ENCODE measurements around the gene SHKBP1.

- TF ChIP-seq, protein P1, sequence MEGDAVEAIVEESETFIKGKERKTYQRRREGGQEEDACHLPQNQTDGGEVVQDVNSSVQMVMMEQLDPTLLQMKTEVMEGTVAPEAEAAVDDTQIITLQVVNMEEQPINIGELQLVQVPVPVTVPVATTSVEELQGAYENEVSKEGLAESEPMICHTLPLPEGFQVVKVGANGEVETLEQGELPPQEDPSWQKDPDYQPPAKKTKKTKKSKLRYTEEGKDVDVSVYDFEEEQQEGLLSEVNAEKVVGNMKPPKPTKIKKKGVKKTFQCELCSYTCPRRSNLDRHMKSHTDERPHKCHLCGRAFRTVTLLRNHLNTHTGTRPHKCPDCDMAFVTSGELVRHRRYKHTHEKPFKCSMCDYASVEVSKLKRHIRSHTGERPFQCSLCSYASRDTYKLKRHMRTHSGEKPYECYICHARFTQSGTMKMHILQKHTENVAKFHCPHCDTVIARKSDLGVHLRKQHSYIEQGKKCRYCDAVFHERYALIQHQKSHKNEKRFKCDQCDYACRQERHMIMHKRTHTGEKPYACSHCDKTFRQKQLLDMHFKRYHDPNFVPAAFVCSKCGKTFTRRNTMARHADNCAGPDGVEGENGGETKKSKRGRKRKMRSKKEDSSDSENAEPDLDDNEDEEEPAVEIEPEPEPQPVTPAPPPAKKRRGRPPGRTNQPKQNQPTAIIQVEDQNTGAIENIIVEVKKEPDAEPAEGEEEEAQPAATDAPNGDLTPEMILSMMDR (conservative IDR thresholded peaks at IDR 0.05; ENCODE audit: low read length) = no peak
- no peak for TF ChIP-seq EZH2phosphoT487 (IDR thresholded peaks at IDR 0.05; ENCODE audit: borderline replicate concordance)
Observed at GRCh38 chr19:40607311-40608239, 30.9 kb downstream of the SHKBP1 start.
